ENCODE results near the gene KLHL30.

The KLHL30 gene

DNA sequence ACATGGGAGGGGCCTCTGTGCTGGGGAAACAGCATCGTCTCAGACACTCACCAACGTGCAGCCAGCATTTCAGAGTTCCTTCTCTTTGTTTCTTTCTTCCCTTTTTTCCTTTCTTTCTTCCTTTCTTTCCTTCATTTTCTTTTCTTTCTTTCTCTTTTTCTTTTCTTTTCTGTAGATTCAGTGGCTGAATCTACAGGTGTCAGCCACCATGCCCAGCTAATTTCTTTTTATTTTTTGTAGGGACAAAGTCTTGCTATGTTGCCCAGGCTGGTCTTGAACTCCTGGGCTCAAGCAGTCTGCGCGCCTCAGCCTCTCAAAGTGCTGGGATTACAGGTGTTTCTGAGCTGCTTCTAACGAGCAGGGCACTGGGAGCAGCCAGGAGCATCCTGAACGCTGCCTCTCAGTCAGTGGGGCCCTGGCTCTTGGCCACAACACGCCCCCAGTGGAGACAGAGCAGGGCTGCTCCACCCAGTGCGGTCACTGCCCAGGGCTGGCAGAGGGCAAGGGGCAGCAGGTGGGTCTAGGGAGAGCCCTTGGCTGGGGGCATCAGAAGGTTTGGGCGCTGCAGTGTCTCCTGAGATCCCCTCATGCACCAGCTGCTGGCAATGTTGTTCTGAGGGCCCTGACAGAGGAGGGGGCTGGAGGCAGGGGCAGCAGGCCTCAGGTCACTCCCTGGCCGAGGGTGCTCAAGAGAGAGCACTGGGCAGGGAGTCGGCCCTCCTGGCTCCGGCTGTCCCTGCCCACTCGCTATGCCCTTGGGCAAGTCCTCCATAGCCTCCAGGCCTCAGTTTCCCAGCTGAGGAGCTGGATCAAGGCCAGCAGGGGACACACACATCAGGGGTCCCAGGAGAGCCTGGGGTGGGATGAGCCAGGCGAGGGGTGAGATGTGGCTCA is 4.7 kb upstream of the KLHL30 start:
- no peak for DNase-seq

DNA sequence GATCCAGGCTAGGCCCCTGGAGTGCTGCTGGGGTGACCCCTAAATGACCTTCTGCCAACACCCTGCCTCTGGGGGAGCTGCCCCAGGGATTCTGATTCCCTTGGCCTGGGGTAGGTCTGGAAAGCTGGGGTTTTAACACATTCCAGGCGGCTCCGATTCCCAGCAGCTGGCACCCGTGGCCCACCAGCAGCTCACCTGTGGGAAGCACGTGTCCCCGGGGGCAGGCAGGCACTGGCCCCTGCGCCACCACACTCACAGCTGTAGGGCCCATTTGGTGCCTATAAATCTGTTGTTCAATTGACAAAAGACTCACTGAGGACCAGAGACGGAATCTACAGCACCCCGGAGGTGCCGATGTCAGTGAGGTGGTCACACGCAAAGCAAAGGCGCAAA is 4.1 kb upstream of the KLHL30 start:
- DNase-seq, result no peak

DNA sequence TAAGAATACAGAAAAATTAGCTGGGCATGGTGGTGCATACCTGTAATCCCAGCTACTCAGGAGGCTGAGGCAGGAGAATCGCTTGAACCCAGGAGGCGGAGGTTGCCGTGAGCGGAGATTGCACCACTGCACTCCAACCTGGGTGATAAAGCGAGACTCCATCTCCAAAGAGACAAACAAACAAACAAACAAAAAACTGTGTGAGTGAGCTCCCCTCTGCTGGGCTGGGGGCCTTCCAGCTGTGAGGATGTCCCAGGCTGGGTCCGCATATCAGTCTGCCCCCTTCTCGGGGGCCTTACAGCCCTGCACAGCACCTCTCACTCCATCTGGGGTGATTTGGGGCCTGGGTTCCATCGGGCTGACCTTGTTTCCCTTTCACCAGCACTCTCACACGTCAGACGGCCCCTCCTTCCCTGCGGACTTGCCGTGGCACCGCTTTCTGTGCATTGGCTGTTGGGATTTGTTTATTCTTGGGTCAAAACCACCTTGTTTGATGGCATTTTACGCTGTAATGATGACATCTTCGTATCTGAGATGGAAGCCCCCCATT is 2.8 kb upstream of the KLHL30 start:
- DNase-seq, result no peak

DNA sequence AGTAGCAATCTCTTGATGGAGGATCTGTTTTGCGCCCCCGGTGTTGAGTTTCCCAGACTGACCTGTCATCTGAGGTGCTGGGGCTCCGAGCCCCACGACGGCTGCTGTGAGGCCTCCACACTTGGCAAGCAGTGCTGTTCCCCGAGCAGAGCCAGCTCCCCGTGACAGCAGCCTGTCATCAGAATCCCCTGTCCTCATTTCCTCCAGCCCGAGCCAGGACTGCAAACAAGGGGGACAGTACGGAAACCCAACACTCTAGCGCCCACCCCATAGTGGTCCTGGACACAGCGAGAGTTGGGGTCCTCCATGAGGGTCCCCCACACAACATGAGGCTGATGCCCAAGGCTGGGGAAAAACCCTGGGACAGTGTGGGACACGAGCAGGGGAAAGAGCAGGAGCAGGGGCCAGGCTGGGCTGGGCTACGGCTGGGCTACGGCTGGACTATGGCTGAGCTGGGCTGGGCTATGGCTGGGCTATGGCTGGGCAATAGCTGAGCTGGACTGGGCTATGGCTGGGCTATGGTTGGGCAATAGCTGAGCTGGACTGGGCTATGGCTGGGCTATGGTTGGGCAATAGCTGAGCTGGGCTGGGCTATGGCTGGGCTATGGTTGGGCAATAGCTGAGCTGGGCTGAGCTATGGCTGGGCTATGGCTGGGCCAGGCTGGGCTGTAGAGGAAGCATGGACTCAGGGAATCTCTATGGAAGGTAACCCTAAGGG is 1.5 kb upstream of the KLHL30 start:
- no peak for DNase-seq

DNA sequence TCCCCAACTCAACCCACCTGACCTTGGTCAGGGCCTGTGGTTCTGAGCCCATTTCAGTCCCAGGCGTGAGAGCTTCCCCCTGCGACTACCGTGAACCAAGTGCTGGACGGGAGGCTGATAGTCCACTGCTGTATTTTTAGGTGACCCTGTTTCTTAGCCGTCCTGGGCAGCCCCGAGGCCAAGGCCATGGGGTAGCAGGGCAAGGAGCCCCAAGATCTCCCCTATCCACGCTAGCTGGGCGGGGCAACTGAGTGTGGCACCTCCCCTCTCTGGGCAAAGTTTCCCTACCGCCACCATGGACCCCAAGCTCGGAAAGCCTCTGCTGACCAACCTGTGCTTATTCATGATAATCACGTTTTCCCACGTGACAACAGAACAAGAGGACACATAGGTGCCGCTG is 583 bp upstream of the KLHL30 start:
- no peak for DNase-seq

DNA sequence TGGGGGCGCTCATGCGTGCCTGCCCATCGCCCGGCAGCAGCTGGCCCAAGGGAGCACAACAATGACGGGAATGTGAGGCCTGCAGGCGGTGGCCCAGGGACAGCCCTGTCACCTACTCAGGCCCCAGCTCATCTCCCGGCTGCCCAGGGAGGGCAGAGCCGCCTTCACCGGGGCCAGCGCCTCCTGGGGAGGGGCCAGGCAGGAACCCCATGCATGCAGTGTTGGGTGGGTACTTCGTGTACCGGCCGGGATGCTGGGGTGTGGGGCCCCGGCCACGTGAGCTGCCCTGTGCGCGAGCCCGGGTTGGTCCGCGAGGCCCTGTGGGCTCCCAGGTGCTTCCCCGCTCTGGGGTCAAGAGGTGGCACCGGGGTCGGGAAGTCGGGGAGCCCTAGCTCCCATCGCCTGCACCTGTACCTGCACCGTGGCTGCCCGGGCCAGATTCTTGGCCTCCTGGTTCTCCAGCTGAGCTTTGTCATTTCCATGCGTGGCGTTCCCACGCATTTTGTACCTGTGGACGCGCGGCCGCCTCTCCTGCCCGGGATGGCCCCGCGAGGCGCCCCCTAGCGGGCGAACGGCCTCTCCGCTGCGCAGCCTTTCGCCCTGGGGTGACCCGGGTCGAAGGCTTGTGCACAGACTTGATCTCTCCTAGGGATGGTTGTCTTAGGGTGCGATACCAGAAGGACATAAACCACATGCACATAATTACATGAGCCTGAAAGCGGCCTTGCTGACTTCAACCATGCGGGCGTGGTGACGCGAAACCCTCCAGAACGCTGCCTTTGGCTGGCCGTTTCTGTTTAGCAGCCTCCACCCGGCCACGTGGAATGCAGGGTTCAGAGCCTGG is 950 bp downstream of the KLHL30 start:
- DNase-seq, result no peak

DNA sequence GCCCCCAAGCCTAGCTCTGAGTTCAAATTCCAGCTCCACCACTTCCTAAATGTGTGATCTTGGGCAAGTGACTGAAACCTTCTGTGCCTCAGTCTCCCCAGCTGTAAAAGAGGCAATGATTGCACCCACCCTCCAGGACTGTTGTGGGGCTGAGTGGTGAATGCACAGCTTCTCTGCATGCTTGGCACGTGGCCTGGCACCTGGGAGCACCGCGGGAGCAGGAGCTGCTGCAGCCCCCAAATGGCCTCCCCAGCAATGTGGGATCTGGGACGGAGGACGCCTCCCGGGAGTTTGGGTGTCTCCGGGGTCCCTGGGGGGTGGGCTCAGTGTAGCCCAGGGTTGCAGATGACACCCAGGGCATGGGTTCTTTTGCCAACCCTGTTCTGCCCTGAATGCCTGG is 1.6 kb downstream of the KLHL30 start:
- no peak for DNase-seq

DNA sequence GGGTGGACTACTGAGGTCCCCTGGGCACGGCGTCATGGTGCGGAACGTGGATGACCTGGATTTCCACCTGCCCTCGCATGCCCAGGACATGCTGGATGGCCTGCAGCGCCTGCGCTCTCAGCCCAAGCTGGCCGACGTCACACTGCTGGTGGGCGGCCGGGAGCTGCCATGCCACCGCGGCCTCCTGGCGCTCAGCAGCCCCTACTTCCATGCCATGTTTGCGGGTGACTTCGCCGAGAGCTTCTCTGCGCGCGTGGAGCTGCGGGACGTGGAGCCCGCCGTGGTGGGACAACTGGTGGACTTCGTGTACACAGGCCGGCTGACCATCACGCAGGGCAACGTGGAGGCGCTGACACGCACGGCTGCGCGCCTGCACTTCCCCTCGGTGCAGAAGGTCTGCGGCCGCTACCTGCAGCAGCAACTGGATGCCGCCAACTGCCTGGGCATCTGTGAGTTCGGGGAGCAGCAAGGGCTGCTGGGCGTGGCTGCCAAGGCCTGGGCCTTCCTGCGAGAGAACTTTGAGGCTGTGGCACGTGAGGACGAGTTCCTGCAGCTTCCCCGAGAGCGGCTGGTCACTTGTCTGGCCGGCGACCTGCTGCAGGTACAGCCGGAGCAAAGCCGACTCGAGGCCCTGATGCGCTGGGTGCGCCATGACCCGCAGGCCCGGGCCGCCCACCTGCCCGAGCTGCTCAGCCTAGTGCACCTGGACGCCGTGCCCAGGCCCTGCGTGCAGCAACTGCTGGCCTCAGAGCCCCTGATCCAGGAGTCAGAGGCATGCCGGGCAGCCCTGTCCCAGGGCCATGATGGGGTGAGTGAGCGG is 2.5 kb downstream of the KLHL30 start:
- DNase-seq, result no peak

DNA sequence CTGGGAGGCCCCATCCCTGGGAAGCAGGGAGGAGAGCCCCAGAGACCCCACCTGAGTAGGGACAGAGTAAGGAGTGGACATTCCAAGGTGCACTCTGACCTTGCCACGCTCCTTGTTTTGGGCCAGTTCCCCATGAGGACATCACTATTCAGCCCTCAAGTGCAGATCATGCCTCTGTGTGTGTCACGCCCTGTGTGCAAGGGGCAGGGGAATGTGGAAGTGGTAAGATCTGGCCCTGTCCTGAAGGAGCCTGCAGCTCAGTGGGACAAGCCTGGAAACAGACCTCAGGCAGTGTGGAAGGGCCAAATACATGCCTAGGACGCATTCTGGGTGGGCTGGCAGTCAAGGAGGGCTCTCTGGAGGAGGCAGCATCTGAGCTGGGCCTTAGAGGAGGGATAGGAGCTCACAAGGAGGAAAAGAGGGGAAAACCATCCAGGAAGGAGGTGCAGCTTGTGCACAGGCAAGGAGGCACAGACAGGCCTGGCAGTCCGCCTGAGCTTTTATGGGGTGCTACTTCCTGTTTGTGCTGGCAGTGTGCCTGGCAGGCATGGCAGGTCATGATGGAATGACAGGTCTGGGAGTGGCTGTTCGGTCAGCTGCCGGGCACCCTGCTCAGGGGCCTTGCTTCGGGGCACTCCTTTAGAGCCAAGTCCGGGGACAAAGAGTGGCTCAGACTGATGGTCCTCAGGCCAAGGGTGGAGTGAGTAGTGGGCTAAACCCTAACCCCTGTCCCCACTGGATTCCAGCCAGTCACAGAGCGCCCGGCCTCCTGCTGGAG is 3.3 kb downstream of the KLHL30 start:
- no peak for DNase-seq

DNA sequence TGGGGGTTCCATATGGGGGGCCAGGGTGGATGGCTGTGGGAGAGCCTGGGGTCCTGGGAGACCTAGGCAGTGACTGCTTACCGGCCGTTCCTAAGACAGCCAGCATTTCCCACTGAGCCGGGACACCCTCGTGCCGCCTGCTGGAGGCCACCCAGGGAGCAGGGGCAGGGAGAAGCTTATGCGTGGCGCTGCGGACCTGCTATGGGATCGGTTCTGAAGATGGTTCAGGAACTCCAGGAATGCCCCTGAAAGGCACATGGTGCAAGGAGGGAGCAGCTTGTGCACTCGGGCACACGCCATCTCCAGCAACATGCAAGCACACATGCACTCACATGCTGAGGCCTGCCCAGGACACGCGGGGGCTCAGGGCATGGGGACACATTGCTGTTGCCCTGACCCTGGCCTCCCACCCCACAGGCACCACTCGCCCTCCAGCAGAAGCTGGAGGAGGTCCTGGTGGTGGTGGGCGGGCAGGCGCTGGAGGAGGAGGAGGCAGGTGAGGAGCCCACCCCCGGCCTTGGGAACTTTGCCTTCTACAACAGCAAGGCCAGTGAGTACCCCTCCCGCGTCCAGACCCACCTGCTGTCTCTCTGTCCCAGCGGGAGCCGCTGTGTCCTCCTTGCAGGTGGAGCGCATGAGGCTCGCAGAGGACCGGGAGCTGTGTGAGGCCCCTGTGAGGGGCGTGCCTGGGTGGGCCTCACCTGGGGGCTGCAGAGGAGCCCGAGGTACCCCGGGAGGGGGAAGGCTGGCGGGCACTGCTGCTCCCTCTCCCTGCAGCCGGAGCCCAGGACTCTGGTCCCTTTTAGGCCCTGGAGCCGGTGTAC is 4.1 kb downstream of the KLHL30 start:
- DNase-seq, result no peak

DNA sequence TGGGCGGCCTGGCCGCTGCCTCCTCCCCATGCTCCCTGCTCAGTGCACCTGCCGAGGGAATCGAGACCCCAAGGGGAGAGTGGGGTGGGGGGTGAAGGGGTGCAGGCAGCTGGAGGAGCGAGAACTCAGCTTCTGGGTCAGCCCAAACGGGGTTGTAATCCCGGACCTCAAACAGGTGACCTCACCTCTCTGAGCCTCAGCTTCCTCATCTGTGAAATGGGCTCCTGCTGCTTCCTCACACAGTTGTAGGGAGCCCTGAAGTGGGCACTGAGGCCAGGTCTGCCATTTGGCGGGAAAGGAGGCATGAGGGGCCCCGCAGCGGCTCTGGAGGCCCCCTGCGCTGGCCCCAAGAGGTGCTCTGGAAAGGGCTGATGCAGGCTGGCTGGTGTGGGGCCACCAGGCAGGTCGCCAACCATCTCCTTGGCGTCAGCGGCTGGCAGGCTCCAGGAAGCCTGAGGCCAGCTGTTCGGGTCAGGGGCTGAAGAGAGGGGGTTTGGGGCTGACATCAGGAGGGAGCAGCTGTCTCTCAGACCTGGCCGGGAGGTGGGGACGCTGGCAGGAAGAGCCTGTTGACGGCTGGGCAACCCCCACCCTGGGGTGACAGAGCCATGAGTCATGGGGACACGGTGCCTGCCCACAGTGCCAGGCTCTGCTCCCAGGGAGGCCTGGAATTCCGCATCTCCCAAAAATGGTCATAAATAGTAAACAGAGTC is 4.9 kb downstream of the KLHL30 start:
- DNase-seq, result no peak

DNA sequence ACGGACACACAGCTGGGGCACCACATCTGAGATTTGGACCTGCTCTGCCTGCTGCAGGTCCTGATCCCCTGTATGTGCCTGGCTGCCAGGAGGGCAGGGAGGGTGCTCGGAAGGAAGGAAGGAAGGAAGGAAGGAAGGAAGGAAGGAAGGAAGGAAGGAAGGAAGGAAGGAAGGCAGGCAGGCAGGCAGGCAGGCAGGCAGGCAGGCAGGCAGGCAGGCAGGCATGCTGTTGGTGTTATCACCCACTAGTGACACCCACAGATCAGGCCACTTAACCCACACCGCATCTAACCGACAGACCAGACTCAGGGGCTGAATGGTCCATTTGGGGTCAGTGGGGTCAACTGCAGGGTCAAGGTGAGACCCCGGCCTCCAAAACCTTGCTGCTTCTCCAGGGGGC is 5.8 kb downstream of the KLHL30 start:
- no peak for DNase-seq

DNA sequence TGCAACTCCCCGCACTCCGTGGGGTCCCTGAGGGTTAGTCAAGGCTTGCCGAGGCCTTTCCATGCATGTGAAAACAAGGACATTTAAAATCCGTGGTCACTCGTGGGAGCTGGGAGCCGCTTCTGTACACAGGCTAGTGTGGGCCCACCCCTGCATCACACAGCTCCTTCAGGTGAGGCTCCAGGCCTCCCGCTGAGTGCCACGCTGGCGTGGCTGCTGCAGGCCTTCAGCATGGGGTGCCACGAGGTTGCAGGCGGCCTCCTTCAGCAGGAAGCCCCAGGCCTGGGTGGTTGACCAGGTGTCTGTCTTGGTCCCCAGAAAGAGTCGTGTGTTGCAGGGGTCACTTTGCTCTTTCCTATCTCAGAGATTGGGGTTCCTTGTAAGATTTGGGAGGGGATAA is 6.6 kb downstream of the KLHL30 start:
- DNase-seq, result no peak

DNA sequence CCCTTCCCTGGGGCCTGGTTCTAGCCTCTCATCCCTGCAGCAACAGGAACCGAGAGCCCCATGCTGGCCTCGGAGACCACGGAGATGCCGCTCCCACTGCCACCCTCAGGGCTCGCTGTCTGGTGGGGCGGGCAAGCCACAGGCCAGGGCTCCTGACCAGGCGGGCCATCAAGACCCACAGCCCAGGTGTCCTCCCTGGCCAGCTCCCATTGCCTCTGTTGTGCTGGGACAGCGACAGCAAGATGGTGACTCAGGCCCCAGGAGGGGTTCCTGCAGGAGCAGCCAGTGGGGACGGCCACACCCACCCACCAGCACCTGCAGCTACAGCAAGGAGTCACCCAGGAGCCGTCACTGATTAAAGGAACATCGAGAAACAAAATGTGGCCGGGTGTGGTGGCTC is 7.4 kb downstream of the KLHL30 start:
- DNase-seq, result no peak

DNA sequence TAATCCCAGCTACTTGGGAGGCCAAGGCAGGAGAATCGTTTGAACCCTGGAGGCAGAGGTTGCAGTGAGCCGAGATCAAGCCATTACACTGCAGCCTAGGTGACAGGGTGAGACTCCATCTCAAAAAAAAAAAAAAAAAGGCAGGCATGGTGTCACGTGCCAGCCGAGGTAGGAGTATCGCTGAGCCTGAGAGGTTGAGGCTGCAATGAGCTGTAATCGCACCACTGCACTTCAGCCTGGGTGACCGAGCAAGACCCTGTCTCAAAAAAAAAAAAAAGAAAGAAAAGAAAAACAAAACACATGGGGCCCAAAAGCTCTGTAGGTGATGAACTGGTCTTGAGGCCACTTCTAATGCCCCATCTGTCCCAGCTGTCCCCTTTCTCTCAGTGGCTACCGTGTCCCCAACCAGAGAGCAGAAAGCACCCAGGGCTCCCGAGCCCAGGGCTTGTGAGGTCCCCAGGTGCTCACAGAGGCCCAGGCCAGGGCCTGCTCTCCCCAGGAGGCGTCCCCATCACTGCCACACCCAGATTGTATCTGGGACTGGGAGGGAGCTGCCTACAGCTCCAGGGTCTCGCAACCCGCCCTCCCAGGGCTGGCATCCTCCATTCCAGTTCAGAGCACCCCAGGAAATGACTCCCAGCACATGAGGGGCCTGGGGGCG is 8.5 kb downstream of the KLHL30 start:
- no peak for DNase-seq

DNA sequence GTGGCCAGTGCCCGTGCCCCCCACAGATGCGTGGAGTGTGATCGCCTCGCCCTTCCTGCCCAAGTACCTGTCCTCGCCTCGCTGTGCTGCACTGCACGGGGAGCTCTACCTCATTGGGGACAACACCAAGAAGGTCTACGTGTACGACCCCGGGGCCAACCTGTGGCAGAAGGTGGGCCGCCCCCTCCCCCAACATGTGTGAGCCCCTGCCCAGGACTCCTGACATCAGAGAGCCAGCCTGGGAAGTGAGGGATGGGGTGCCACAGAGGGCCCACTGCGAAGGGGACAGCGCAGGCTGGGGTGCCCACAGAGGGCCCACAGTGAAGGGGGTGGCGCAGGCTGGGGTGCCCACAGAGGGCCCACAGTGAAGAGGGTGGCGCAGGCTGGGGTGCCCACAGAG is 10.5 kb downstream of the KLHL30 start:
- no peak for DNase-seq

DNA sequence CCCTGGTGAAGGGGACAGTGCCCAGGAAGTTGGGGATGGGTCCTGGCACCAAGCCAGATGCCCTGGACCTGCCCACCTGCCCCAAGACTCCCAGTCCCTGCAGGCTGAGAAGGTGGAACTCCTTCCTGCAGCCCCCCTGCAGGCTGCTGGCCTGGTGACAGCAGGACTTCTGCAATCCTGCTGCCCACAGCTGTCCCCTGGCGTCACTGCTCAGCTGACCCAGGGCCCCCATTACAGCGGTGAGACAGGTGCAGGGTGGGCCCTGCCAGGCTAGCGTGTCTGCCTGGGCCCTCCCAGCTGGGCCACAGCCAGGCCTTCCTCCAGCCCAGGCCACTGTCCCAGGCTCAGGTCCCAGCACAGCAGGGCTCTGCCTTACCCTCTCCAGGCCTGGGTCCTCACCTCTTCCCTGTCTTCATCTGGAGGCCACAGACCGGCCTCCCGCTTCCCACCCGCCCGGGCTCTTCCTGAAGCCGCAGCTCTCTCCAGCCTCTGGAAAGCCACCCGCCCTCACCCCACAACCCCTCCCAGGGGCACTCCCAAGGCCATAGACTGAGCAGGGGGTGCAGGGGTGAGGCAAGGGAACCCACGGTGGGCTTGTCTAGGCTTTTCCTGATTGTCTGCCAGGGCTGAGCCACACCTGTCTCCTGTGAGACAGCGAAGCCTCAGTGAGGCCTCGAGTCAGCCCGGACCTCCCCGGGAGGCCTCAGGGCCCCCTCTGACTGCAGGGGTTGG is 11.5 kb downstream of the KLHL30 start:
- DNase-seq, result no peak

DNA sequence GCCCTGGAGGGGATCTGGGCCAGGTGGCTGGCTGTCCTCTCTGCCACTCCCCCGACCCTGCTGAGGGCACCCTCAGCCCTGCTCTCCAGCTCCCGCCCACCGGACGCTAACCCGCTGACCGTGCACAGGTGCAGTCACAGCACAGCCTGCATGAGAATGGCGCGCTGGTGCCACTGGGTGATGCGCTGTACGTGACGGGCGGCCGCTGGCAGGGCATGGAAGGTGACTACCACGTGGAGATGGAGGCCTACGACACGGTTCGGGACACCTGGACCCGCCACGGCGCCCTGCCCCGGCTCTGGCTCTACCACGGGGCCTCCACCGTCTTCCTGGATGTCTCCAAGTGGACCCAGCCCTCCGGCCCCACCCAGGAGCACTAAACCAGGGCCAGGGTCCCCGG is 12.2 kb downstream of the KLHL30 start:
- DNase-seq, result no peak

DNA sequence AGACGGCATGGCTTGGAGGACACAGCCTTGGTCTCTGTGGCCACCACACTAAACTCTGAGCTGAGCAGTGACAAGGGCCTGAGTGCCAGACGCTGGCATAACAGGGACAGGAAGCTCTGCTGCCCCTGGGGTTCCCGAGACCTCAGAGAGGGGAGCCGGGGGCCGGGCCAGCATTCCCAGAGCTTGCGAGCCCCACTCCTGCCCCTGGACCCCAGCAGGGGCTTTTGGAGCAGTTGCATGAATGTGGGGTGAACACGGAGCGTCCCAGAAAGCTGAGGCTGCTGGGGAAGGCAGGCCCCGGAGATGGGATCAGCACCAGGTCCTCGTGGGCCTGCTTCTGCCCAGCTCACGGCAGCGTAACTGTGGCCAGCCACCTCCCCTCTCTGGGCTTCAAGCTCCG is 12.7 kb downstream of the KLHL30 start:
- no peak for DNase-seq
